GM18505 (cell line): ENCODE data around the gene TRIM71.
"Not testable (repeated sequence)": the region's sequence is repeated elsewhere in the genome, so short reads cannot be mapped to it uniquely, and the experiment has no call there.

Source experiments
- ATAC-seq: cut with Tn5 transposase; IDR thresholded peaks from one replicate; pipeline ENCODE4 v1.9.1; 2021; ENCODE audit not compliant: unreplicated experiment
- POLR2A ChIP-seq: IDR thresholded peaks from 4 replicates; pipeline ENCODE4 v1.6.1; 2011; ENCODE audit warnings: borderline replicate concordance; ENCODE audit not compliant: insufficient read depth, insufficient read length; ENCODE audit errors: extremely low read depth

The TRIM71 gene

GRCh38 chr3:32815841-32816438, 1.9 kb upstream of the TRIM71 start:
- no peak for TF ChIP-seq POLR2A
- no peak for ATAC-seq

- no peak for TF ChIP-seq POLR2A
- ATAC-seq: no peak
Observed at GRCh38 chr3:32816439-32817256, 1.1 kb upstream of the TRIM71 start.

GRCh38 chr3:32817257-32817557, 590 bp upstream of the TRIM71 start:
- TF ChIP-seq POLR2A: no peak
- no peak for ATAC-seq

- no peak for ATAC-seq
- TF ChIP-seq POLR2A: no peak
Observed at GRCh38 chr3:32818229-32818969, 602 bp downstream of the TRIM71 start.

GRCh38 chr3:32818970-32819511, 1.2 kb downstream of the TRIM71 start:
- TF ChIP-seq POLR2A: no peak
- ATAC-seq: no peak

- no peak for ATAC-seq
Observed at GRCh38 chr3:32819551-32820348, 2.0 kb downstream of the TRIM71 start.

GRCh38 chr3:32820430-32820829, 2.6 kb downstream of the TRIM71 start:
- no peak for TF ChIP-seq POLR2A
- no peak for ATAC-seq

More at GRCh38 chr3:32819551-32820348, 2.0 kb downstream of the TRIM71 start:
- TF ChIP-seq POLR2A: no peak

GRCh38 chr3:32820971-32821685, 3.3 kb downstream of the TRIM71 start:
- ATAC-seq: no peak
- TF ChIP-seq POLR2A: no peak

- no peak for ATAC-seq
- TF ChIP-seq POLR2A: no peak
Observed at GRCh38 chr3:32821686-32822296, 4.0 kb downstream of the TRIM71 start.

GRCh38 chr3:32822609-32823498, 5.1 kb downstream of the TRIM71 start:
- no peak for TF ChIP-seq POLR2A
- ATAC-seq: no peak

GRCh38 chr3:32823641-32824184, 5.9 kb downstream of the TRIM71 start:
- not testable (repeated sequence) for ATAC-seq

- no peak for ATAC-seq
- TF ChIP-seq POLR2A: no peak
Observed at GRCh38 chr3:32825601-32826375, 8.0 kb downstream of the TRIM71 start.
